GM12878 (cell line): ENCODE data around the gene ADGRL3.

Experiments used
- CEBPZ ChIP-seq: fragments of 150-350 bp; IDR thresholded peaks from 2 replicates; pipeline ENCODE4 v1.6.1; 2016; ENCODE audit warnings: low read depth, low read length
- CTCF ChIP-seq, 3 experiments: IDR thresholded peaks in 2 of 3; conservative IDR thresholded peaks in 1 of 3; 2 replicates each; pipeline ENCODE4 v1.5.1; 2011; ENCODE audit warnings: low read depth in 3 of 3, low read length in 3 of 3, mild to moderate bottlenecking in 3 of 3, control low read depth in 2 of 3, moderate library complexity in 2 of 3, inconsistent platforms in 1 of 3, mixed read lengths in 1 of 3; ENCODE audit not compliant: control insufficient read depth in 2 of 3, insufficient read depth in 1 of 3; ENCODE audit errors: extremely low read depth in 1 of 3
- E2F4 ChIP-seq: IDR thresholded peaks from 2 replicates; pipeline ENCODE4 v1.6.1; 2012; ENCODE audit warnings: low read depth, low read length, improper control_type of control experiment
- EZH2 ChIP-seq: IDR thresholded peaks from 2 replicates; pipeline ENCODE4 v1.6.1; 2012; ENCODE audit warnings: low read depth, mild to moderate bottlenecking, control low read depth, inconsistent platforms, low read length, borderline replicate concordance; ENCODE audit not compliant: control insufficient read depth
- HDAC6 ChIP-seq: fragments of 200-600 bp; sonication (generic); IDR thresholded peaks from one replicate; pipeline ENCODE4 v1.8.0; 2017; ENCODE audit warnings: antibody characterized with exemption; ENCODE audit not compliant: unreplicated experiment
- JUND ChIP-seq: IDR thresholded peaks from 2 replicates; pipeline ENCODE4 v1.6.1; 2012; ENCODE audit warnings: low read depth, mild to moderate bottlenecking, low read length, improper control_type of control experiment, moderate library complexity
- MTA2 ChIP-seq: fragments of 450-650 bp; IDR thresholded peaks from 2 replicates; pipeline ENCODE4 v1.6.1; 2016; ENCODE audit warnings: low read depth, mild to moderate bottlenecking, moderate library complexity
- POLR2A ChIP-seq: IDR thresholded peaks from 2 replicates; pipeline ENCODE4 v1.6.1; 2011; ENCODE audit warnings: low read depth, mild to moderate bottlenecking, low read length
- POLR2AphosphoS5 ChIP-seq: IDR thresholded peaks from 2 replicates; pipeline ENCODE4 v1.6.1; 2011; ENCODE audit warnings: mild to moderate bottlenecking, low read length, inconsistent platforms
- TARDBP ChIP-seq: IDR thresholded peaks from 2 replicates; pipeline ENCODE4 v1.6.1; 2016; ENCODE audit warnings: borderline replicate concordance
- USF2 ChIP-seq: IDR thresholded peaks from 2 replicates; pipeline ENCODE4 v1.6.1; 2011; ENCODE audit warnings: low read depth, low read length, improper control_type of control experiment, borderline replicate concordance
- YY1 ChIP-seq: IDR thresholded peaks from 2 replicates; pipeline ENCODE4 v1.6.1; 2011; ENCODE audit warnings: low read depth, mild to moderate bottlenecking, low read length

DNA sequence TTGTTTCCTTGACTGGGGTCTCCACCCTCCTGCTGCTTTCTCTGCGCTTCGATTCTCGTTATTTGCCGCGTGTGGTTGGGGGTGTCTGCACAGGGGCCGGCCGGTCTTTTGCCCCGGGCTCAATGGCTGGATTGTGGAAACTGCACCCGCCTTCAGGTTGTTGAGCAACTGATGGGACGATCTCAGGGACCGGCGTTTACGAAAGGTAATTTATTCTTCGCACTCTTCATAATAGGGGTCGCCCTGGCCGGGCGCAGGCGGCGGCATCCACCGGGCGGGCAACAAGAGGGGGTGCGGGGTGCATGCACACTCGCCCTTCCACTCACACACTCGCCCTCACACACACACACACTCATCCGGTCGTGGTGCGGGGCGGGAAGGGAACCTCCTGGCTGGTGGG, 1.4 kb downstream of the ADGRL3 start:
- no peak for TF ChIP-seq HDAC6
- no peak for TF ChIP-seq EZH2
- TF ChIP-seq CTCF (IDR thresholded peaks at IDR 0.05 in 2 of 3, conservative IDR thresholded peaks at IDR 0.05 in 1 of 3; ENCODE audit: control insufficient read depth in 2 of 3, extremely low read depth in 1 of 3, insufficient read depth in 1 of 3, low read depth in 3 of 3, low read length in 3 of 3), result no peak
- TF ChIP-seq MTA2, result no peak
- TF ChIP-seq USF2, result no peak
- no peak for TF ChIP-seq YY1
- TF ChIP-seq POLR2A, result no peak
- TF ChIP-seq CEBPZ, result no peak
- TF ChIP-seq POLR2AphosphoS5, result no peak
- TF ChIP-seq E2F4, result no peak
- TF ChIP-seq TARDBP, result no peak
- TF ChIP-seq JUND, result no peak
